ENCODE results near the gene PAX8.

DNA sequence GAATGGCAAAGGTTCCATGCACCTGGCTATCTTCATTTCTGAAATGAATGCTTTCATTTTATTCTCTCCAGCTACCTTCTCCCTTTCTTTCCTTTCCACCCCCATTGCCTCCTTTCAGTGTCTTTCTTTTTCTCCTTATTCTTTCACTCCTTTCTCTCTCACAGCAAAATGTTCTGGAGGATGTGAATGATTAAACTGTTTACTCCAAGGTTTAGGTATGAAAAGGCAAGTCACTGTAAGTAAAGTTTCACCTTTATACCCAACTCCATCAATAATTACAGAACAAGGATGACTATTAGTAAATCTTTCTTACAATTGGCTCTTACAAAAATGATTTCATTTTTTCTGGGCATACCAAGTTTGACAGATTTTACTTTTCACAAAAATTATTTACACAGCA lies 4.3 kb downstream of the PAX8 start:
- TF ChIP-seq EZH2 (IDR thresholded peaks at IDR 0.05) (no peak), POLR2AphosphoS5 (IDR thresholded peaks at IDR 0.05; ENCODE audit: borderline replicate concordance, low read depth, low read length) (no peak)

Measured in SK-N-MC (cell line).